Panc1 (cell line): ENCODE data around the gene SLC35D2.

ENCODE experiments used
- POLR2AphosphoS5 ChIP-seq: IDR thresholded peaks from 2 replicates; pipeline ENCODE4 v1.6.1; 2012; ENCODE audit warnings: mild to moderate bottlenecking, low read depth, low read length, moderate library complexity
- REST ChIP-seq, 2 experiments: IDR thresholded peaks; 2 replicates each; pipeline ENCODE4 v1.6.1; 2011 to 2012; ENCODE audit warnings: low read depth in 2 of 2, control low read depth in 1 of 2, low read length in 1 of 2, mild to moderate bottlenecking in 1 of 2, moderate library complexity in 1 of 2; ENCODE audit not compliant: insufficient read depth in 1 of 2
- SIN3A ChIP-seq: IDR thresholded peaks from 2 replicates; pipeline ENCODE4 v1.6.1; 2012; ENCODE audit warnings: low read depth, mild to moderate bottlenecking, low read length, moderate library complexity, borderline replicate concordance; ENCODE audit not compliant: insufficient read depth
- TF ChIP-seq, protein P1 (sequence below): fragments of 450-650 bp; IDR thresholded peaks from 2 replicates; pipeline ENCODE4 v1.5.1; 2017; ENCODE audit warnings: mild to moderate bottlenecking

- TF ChIP-seq SIN3A = no peak
- TF ChIP-seq POLR2AphosphoS5 = no peak
- TF ChIP-seq, protein P1, sequence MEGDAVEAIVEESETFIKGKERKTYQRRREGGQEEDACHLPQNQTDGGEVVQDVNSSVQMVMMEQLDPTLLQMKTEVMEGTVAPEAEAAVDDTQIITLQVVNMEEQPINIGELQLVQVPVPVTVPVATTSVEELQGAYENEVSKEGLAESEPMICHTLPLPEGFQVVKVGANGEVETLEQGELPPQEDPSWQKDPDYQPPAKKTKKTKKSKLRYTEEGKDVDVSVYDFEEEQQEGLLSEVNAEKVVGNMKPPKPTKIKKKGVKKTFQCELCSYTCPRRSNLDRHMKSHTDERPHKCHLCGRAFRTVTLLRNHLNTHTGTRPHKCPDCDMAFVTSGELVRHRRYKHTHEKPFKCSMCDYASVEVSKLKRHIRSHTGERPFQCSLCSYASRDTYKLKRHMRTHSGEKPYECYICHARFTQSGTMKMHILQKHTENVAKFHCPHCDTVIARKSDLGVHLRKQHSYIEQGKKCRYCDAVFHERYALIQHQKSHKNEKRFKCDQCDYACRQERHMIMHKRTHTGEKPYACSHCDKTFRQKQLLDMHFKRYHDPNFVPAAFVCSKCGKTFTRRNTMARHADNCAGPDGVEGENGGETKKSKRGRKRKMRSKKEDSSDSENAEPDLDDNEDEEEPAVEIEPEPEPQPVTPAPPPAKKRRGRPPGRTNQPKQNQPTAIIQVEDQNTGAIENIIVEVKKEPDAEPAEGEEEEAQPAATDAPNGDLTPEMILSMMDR = no peak
- TF ChIP-seq REST (IDR thresholded peaks at IDR 0.05; ENCODE audit: insufficient read depth in 1 of 2, low read depth in 2 of 2, low read length in 1 of 2) = no peak
These were observed 46.9 kb upstream of the SLC35D2 start for GRCh38 chr9:96430377-96430776.
